Fibroblast of villous mesenchyme (primary cell): ENCODE measurements around the gene BMERB1. TPM values are rescaled to one million over a fixed set of nuclear protein-coding genes. Genes with fewer than 3 reads are reported as not detected.

Experiments used
- DNase-seq: peaks from one replicate; pipeline ENCODE4 v3.0.0-alpha.2; 2010; ENCODE audit warnings: low read depth
- H3K4me3 ChIP-seq: 2 replicates; pipeline ENCODE4 v1.5.1; 2011; ENCODE audit warnings: low read depth, mild to moderate bottlenecking, low read length
- total RNA-seq: library from RNA; depleted of rRNA; stranded (reverse); fragments of >200 nt; gene quantifications from 2 replicates; pipeline ENCODE4 v1.2.3, GENCODE V29; 2012
- TF ChIP-seq, protein P1 (sequence below): IDR thresholded peaks from 2 replicates; pipeline ENCODE4 v1.5.1; 2012; ENCODE audit warnings: low read depth, mild to moderate bottlenecking, low read length; ENCODE audit not compliant: insufficient read depth

Gene BMERB1
- total RNA-seq, 1 donor: 44.0 TPM

- no peak for DNase-seq
- TF ChIP-seq, protein P1, sequence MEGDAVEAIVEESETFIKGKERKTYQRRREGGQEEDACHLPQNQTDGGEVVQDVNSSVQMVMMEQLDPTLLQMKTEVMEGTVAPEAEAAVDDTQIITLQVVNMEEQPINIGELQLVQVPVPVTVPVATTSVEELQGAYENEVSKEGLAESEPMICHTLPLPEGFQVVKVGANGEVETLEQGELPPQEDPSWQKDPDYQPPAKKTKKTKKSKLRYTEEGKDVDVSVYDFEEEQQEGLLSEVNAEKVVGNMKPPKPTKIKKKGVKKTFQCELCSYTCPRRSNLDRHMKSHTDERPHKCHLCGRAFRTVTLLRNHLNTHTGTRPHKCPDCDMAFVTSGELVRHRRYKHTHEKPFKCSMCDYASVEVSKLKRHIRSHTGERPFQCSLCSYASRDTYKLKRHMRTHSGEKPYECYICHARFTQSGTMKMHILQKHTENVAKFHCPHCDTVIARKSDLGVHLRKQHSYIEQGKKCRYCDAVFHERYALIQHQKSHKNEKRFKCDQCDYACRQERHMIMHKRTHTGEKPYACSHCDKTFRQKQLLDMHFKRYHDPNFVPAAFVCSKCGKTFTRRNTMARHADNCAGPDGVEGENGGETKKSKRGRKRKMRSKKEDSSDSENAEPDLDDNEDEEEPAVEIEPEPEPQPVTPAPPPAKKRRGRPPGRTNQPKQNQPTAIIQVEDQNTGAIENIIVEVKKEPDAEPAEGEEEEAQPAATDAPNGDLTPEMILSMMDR: no peak
- H3K4me3 ChIP-seq: no peak overlapping the region
These were observed 92.3 kb downstream of the BMERB1 start for GRCh38 chr16:15526731-15527130.

DNA sequence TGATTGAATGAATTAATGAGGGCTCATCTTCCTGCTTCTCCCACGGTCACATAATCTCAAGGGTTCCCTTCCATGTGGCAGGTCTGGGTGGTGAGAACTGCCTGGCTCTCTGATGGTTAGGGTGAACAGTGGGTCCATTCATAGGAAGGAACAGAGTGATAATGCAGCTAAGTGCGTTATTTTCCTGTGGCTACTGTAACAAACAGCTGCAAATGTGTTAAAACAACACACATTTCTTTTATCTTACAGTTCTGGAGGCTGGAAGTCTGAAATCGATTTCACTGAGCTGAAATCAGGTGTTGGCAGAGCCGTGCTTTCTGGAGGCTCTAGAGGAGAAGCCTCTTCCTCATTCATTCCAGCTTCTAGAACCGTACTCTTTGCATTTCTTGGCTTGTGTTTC, 95.3 kb downstream of the BMERB1 start:
- DNase-seq: no peak
- no peak overlapping the region for H3K4me3 ChIP-seq
- TF ChIP-seq, protein P1: no peak

GRCh38 chr16:15530085-15530484, 95.7 kb downstream of the BMERB1 start:
- TF ChIP-seq, protein P1: no peak
- H3K4me3 ChIP-seq: no peak overlapping the region
- DNase-seq: no peak

- TF ChIP-seq, protein P1: no peak
- no peak overlapping the region for H3K4me3 ChIP-seq
- DNase-seq: no peak
These were observed 98.4 kb downstream of the BMERB1 start for GRCh38 chr16:15532825-15533224.

DNA sequence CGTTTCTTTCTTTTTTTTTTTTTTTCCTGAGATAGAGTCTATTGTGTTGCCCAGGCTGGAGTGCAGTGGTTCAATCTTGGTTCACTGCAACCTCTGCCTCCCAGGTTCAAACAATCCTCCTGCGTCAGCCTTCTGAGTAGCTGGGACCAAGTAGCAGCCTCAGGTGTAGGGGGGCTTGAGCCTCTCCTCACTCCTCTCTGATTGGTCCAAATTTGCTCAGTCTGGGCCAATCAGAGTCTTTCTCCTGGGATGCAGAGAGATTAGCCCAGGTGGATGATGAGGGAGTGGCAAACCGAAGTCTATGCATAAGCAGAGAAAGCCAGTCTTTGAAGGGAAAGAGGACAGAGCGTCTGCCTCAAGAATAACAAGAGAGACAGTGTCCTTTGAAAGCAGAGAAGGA, 99.0 kb downstream of the BMERB1 start:
- TF ChIP-seq, protein P1: no peak
- no peak for DNase-seq
- no peak overlapping the region for H3K4me3 ChIP-seq

- no peak for DNase-seq
- H3K4me3 ChIP-seq: no peak overlapping the region
- TF ChIP-seq, protein P1: no peak
These were observed 101.4 kb downstream of the BMERB1 start for GRCh38 chr16:15535772-15536171.

- no peak for DNase-seq
- no peak overlapping the region for H3K4me3 ChIP-seq
- TF ChIP-seq, protein P1: no peak
These were observed 102.5 kb downstream of the BMERB1 start for GRCh38 chr16:15536843-15537242.
